Activated CD8-positive, alpha-beta memory T cell treated with anti-CD3 and anti-CD28 coated beads for 4 hours (primary cell): ENCODE results near the gene CPEB2.

Source experiments
- DNase-seq, 2 donors: peaks; one replicate each; pipeline ENCODE4 v3.0.0-alpha.2; 2020; ENCODE audit warnings: low read depth in 2 of 2

CPEB2 gene

DNA sequence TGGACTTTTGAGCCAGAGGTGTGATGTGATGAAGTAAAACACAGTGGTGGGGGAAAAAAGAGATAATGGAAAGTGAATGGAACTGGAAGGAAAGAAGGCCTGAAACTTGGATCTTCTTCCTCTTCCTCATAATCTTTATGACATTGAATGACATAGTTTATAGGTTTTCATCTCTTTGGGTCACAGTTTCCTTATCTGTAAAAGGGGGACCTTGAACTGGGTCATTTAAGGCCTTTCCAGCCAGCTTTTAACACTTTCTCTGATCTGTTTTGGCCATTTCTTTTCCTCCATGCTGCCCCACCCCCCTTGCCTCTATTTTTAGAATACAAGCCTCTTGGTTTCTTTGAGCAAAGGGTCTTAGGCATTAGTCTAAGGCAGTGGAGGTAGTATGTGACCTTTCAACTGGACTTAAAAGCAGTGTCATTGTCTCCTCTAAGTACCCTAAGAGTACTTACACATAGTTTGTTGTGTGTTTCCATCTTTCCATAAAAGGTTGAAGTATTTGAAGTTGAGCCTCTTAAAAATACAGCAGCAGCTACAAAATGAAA is 7.8 kb downstream of the CPEB2 start:
- DNase-seq, result no peak

GRCh38 chr4:15011166-15011565 is 8.9 kb downstream of the CPEB2 start:
- DNase-seq, result no peak

DNA sequence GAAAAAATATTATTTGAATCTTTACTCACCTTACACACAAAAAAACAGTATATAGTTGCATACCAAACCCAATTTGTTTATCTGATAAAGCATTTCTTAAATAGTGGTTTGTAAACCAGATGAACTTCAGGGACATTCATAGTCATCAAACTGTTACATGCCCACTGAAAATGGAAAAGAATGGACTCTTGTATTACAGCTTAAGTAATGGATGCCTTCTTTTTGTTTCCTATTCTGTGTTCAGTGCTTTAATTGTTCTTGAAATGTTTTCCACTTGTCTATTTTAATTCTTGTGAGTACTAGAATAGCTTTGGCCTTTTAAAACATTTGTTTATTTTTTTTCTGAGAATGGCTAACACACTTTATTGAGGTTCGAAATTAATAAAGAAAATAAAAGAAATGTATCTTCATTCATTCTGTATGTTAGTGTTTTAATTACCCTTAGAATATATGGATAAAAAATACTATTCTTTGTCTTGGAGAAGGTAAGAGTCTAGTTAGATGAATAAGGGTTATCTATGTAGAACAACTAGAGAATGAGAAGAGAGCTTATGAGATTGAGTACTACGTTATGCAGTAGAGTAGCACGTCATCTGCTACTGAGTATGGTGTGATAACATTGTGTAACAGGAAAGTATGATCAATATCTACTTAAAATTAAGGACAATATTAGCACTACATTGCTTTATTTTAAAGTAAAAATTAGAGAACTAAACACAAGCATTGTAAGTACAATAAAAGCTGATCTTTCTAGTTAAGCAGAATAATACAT is 9.9 kb downstream of the CPEB2 start:
- no peak for DNase-seq

GRCh38 chr4:15013585-15013984 is 11.3 kb downstream of the CPEB2 start:
- no peak for DNase-seq

DNA sequence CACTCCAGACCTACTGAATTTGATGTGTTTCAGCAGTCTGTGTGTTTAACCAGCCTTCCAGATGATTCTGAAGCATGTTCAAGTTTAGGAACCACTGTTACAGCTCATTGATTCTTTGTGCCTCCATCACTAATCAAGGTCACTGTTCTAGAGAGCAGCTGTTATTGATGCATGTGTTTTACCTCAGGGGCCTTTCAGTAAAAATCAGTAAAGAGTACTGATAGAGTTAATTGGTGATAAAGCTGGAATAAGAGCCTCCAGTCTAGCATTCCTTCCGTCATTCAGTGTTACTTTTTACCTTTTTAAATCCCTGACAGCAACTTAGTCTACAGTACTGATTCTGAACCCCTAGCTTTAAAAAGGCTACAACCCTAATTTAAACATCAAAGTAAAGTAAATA is 12.9 kb downstream of the CPEB2 start:
- no peak for DNase-seq

DNA sequence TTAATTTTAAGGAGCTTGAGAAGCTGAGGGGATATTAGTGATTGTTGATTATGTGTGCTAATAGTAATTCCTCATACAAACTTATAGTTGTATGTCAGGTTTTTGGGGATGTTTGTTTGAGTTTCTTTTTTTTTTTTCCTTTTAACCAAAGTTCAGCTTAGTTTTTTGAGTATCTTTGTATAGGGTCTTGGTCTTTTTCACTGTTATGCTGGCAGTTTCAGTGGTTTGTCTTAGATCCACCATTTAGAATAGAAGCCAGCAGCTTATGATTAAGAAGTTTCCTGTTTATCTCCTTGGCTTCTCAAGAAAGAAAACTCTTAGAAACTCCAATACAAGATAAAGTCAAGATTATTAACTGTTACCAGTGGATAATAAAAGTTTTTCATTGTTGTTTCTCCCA is 16.1 kb downstream of the CPEB2 start:
- DNase-seq, result no peak

GRCh38 chr4:15020502-15021286 is 18.4 kb downstream of the CPEB2 start:
- DNase-seq, result no peak

GRCh38 chr4:15021311-15021710 is 19.0 kb downstream of the CPEB2 start:
- no peak for DNase-seq

DNA sequence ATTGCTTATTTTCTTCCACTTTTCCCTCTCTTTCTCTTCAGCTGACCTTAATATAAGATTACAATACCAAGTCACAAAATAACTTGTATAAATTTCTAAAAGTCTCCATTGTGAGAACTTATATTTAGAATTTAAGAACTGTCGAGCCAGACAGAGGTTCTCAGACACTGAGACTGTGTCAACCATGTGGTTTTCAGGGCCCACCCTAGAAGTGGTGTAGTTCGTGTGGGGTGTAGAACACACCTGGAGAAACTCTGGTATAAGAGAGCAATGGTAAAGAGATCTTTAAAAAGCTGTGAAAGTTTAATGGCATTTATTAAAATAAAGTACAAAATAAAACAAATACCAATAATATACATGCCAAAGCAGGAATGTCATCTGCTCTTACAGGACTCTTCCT is 19.7 kb downstream of the CPEB2 start:
- no peak for DNase-seq

- no peak for DNase-seq
These were observed 22.1 kb downstream of the CPEB2 start for GRCh38 chr4:15024386-15024785.

DNA sequence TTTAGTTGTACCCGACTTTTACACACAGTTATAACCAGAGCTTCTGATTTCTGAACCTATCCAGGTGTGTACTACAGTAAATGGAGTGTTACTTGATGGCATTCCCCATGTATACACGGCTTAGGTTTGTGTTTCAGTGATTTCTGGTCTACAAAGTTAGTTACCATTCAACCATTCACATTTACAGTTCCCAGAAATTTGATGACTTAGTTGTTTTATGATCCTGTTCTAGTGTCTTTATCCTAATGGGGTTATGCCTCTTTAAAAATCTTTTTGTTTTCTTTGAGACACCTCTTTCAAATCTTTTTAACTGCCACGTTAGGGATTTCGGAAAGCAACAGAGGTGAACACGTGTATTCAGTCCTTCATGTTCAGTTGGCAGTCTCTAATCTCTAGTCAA is 23.4 kb downstream of the CPEB2 start:
- DNase-seq, result no peak

DNA sequence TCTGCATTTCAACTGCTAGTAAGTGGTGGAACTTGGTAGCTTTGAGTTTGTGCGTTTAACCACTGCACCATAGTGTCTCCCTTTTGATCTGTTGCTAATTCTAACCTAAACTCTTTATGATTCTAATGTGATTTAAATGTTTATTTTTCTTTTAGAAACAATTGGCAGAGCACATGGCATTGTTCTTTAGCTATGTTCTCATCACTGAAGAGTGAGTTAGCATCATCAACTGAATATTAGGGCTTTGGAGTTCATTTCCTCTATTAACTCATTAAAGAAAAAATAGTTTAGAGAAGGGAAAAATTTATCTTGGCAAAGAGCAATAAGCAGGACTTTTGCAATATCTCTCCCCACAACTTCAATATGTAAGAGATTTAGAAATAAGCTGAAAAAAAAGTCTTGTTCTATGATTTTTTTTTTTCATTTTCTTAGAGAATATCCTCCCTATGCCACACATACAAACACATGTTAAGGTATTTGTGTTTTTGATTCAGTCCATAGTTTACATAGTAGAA is 25.7 kb downstream of the CPEB2 start:
- no peak for DNase-seq

GRCh38 chr4:15031197-15031596 is 28.9 kb downstream of the CPEB2 start:
- no peak for DNase-seq

GRCh38 chr4:15031993-15032675 is 29.9 kb downstream of the CPEB2 start:
- DNase-seq, result no peak

DNA sequence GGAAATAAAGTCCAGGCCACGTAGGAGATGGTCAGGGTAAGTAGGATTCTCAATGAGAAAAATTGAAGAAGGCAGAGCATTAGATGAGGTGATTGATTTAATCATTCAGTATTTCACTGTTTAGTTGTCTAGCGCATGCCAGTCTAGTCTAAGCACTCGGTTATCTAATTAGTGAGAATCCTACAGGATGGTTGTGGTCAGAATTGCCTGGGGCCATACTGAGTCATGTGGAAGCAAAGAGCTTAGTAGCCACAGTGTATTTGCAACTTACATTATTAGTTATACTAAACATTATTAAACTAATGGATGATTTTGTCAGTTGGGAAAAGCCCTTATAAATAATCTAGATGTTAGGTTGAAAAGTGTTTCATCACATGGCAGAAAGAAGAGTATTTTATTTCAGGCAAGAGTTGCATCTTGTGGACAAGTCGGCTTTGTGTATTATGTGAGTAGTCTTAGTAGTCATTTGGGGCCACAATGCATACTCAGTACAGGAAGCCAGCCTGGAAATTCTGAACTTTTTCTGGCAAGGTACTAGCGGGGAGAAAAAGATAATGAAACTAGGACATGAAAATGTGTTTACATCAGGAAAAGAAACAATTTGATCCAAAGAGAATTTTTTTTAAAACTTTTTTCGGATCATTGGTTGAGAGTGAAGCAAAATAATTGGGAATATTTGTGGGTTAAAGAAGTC is 31.9 kb downstream of the CPEB2 start:
- DNase-seq, result no peak

DNA sequence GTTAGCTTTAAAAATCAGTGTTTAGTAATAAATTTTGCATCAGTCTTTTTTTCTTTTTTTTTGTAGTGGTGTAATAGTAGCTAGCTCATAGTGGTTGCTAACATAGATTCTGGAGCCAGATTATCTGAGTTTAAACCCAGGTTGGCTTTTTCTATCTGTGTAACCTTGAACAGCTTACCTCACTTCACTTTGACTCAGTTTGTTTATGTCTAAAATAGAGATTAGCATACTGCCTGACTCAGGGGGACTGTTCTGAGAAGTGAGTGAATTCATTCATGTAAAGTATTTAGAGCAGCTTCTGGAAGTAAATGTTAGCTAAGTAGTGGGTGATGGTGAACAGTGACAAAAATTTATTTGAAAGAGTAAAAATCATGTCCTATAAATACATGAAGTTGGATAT is 32.9 kb downstream of the CPEB2 start:
- DNase-seq, result no peak

GRCh38 chr4:15037923-15038541 is 35.8 kb downstream of the CPEB2 start:
- DNase-seq, result no peak

DNA sequence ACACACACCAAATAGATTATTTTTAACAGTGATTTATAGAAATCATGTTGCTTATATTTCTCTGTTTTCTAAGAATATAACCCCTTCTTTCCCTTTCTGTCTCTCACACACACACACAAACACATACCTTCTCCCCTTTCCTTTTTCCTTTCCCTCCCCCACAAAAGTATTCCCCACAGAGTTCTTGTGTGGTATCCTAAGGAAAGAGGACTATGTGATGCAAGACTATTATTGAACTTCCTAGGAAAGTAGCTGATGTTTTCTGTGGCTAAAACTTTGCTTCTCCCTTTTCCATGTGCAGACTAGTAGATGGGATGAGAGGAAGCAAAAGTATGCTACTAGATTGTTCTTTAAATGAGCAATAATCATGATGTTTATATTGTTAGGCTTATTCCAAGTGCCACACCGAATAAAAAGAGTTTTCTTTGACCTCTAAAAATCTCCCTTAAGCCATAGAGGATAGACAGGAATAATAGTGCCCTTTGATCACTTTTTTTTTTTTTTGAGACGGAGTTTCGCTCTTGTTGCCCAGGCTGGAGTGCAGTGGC is 38.7 kb downstream of the CPEB2 start:
- no peak for DNase-seq

GRCh38 chr4:15042529-15043167 is 40.4 kb downstream of the CPEB2 start:
- DNase-seq, result no peak

DNA sequence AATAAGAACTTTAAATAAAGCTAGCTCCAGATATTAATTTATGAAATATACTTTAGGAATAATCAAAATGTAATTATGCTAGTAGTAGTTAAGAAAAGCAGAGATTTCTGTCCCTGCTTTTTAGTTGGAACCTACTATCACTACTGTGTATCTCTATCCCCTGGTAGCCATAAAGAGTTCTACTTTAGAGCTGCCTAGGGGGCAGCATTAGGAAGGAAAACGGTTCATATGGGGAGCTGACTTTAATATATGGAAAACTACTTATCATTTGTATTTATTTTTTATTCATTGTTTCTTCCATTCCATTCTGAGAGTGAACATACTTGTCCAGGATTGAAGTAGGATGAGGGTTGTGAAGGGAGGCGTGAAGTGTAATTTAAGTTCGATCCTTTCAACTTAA is 40.9 kb downstream of the CPEB2 start:
- DNase-seq, result no peak
